HepG2 (cell line): Measurements from ENCODE around the gene SEMA4C. TPM values are rescaled to one million over a fixed set of nuclear protein-coding genes. Genes with fewer than 3 reads are reported as not detected.
A peak's percentile ranks its signal among the peaks of the same experiment; 100 is the strongest.

Experiments
- ATM ChIP-seq: fragments of 450-650 bp; IDR thresholded peaks from 2 replicates; pipeline ENCODE4 v1.7.1; 2017; ENCODE audit warnings: mild to moderate bottlenecking, borderline replicate concordance
- CC2D1A ChIP-seq: sonication (generic); formaldehyde crosslinking; IDR thresholded peaks from 2 replicates; pipeline ENCODE4 v1.8.1; 2023; ENCODE audit warnings: mild to moderate bottlenecking, missing genetic modification reagents
- MAFG ChIP-seq: sonication (generic); formaldehyde crosslinking; IDR thresholded peaks from 2 replicates; pipeline ENCODE4 v1.5.1; 2020; ENCODE audit warnings: mild to moderate bottlenecking, missing genetic modification reagents
- NRL ChIP-seq: sonication (generic); formaldehyde crosslinking; IDR thresholded peaks from 2 replicates; pipeline ENCODE4 v1.5.0; 2020; ENCODE audit warnings: missing genetic modification reagents, mild to moderate bottlenecking, moderate library complexity, borderline replicate concordance
- SNRNP70 ChIP-seq: fragments of 200-400 bp; formaldehyde crosslinking; IDR thresholded peaks from 2 replicates; pipeline ENCODE4 v1.6.1; 2017; ENCODE audit warnings: mild to moderate bottlenecking, low read depth, low read length, moderate library complexity
- ZC3H13 ChIP-seq: sonication (generic); formaldehyde crosslinking; IDR thresholded peaks from 2 replicates; pipeline ENCODE4 v1.8.1; 2023; ENCODE audit warnings: mild to moderate bottlenecking, missing genetic modification reagents, moderate library complexity
- ZMYM3 ChIP-seq: sonication (generic); formaldehyde crosslinking; IDR thresholded peaks from 2 replicates; pipeline ENCODE4 v1.5.1; 2020; ENCODE audit warnings: mild to moderate bottlenecking, missing genetic modification reagents
- ZNF546 ChIP-seq: sonication (generic); formaldehyde crosslinking; conservative IDR thresholded peaks from 2 replicates; pipeline ENCODE4 v1.8.1; 2023; ENCODE audit warnings: mild to moderate bottlenecking, missing genetic modification reagents
- ZNF775 ChIP-seq: sonication (generic); formaldehyde crosslinking; IDR thresholded peaks from 2 replicates; pipeline ENCODE4 v1.4.0; 2020; ENCODE audit warnings: missing genetic modification reagents, mild to moderate bottlenecking, moderate library complexity, borderline replicate concordance
- polyA plus RNA-seq, 8 experiments: library from polyadenylated mRNA; depleted of rRNA in 3 of 8; stranded (reverse) in 7 of 8; unstranded in 1 of 8; fragments of >200 nt; fragmentation: Illumina TruSeq in 4 of 8; extraction: Trizol in 4 of 8; gene quantifications; 2 replicates each; pipeline versions ENCODE4 v1.2.1 to v1.2.3, GENCODE V29; 2011 to 2016; ENCODE audit warnings: low read depth in 4 of 8, missing spikeins in 1 of 8, mixed read lengths in 1 of 8; ENCODE audit not compliant: insufficient read depth in 1 of 8
- total RNA-seq, 5 experiments: library from RNA; depleted of rRNA; stranded (reverse); fragments of >200 nt; fragmentation: Illumina TruSeq; extraction: Trizol; gene quantifications; 2 replicates each; pipeline ENCODE4 v1.2.3, GENCODE V29; 2016; ENCODE audit warnings: low read depth in 1 of 5
- TF ChIP-seq, protein P1 (sequence below): sonication (generic); formaldehyde crosslinking; IDR thresholded peaks from 2 replicates; pipeline ENCODE4 v1.4.0; 2020; ENCODE audit warnings: mild to moderate bottlenecking, low read depth, missing genetic modification reagents
- TF ChIP-seq, protein P2 (sequence below): IDR thresholded peaks from 2 replicates; pipeline ENCODE4 v1.6.1; 2012; ENCODE audit warnings: inconsistent platforms
- TF ChIP-seq, protein P3 (sequence below): sonication (generic); formaldehyde crosslinking; IDR thresholded peaks from 2 replicates; pipeline ENCODE4 v1.5.0; 2020; ENCODE audit warnings: missing genetic modification reagents
- TF ChIP-seq, protein P4 (sequence below): sonication (generic); formaldehyde crosslinking; IDR thresholded peaks from 2 replicates; pipeline ENCODE4 v1.5.0; 2020; ENCODE audit warnings: missing genetic modification reagents
- TF ChIP-seq, protein P5 (sequence below): sonication (generic); formaldehyde crosslinking; IDR thresholded peaks from 2 replicates; pipeline ENCODE4 v1.5.0; 2020; ENCODE audit warnings: missing genetic modification reagents, mild to moderate bottlenecking, borderline replicate concordance
- TF ChIP-seq, protein P6 (sequence below): sonication (generic); formaldehyde crosslinking; IDR thresholded peaks from 2 replicates; pipeline ENCODE4 v1.8.1; 2023; ENCODE audit warnings: mild to moderate bottlenecking, missing genetic modification reagents
- TF ChIP-seq, protein P7 (sequence below): sonication (generic); formaldehyde crosslinking; IDR thresholded peaks from 2 replicates; pipeline ENCODE4 v1.4.0; 2020; ENCODE audit warnings: missing genetic modification reagents
- TF ChIP-seq, protein P8 (sequence below): sonication (generic); formaldehyde crosslinking; conservative IDR thresholded peaks from 2 replicates; pipeline ENCODE4 v1.4.0; 2020; ENCODE audit warnings: mild to moderate bottlenecking, missing genetic modification reagents, moderate library complexity

The SEMA4C gene
- total and polyA plus RNA-seq, 2 of the 13 experiments (the other 11 are each of a cell fraction or from before 2014, with no cell fraction given), result 25.9 to 46.6 TPM

DNA sequence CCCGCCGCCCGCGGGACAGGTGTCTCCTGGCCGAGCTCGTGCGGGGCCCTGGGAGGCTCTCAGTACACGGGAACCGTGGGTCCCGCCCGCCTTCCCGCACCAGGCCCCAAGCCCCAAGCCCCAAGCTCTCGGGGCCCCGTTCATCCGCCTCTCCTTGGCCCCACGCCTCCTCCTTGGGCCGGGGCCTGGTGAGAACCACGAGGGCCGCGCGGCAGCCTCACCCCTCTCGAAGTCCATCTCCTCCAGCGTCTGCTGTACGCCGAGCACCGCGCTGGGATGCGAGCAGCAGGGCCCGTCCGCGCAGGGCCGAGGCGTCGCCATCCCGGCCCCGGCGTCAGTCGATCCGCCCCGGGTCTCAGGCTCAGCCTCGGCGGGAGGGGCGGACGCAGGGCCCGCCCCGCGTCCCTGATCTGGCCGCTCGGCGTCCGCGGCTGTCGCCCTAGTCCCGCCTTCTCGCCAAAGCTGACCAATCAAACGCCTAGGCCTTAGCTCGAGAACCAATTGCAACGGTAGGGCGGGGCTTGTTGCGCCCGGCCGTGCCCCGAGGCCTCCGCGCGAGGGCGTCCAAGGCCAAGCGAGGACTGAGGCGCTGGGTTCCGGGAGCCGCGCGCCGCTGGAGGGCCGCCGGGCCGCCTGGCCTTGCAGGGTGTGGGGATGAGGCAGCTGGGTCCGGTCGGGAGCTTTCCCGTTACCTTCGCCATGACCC is 12.1 kb downstream of the SEMA4C start, which contains the start of gene ANKRD39 (continued):
- TF ChIP-seq, protein P1, sequence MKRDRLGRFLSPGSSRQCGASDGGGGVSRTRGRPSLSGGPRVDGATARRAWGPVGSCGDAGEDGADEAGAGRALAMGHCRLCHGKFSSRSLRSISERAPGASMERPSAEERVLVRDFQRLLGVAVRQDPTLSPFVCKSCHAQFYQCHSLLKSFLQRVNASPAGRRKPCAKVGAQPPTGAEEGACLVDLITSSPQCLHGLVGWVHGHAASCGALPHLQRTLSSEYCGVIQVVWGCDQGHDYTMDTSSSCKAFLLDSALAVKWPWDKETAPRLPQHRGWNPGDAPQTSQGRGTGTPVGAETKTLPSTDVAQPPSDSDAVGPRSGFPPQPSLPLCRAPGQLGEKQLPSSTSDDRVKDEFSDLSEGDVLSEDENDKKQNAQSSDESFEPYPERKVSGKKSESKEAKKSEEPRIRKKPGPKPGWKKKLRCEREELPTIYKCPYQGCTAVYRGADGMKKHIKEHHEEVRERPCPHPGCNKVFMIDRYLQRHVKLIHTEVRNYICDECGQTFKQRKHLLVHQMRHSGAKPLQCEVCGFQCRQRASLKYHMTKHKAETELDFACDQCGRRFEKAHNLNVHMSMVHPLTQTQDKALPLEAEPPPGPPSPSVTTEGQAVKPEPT (CRISPR knock-in tag), result peak; percentile 86
- TF ChIP-seq, protein P2, sequence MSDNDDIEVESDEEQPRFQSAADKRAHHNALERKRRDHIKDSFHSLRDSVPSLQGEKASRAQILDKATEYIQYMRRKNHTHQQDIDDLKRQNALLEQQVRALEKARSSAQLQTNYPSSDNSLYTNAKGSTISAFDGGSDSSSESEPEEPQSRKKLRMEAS, result peak; percentile 79
- no peak for TF ChIP-seq CC2D1A (CRISPR knock-in tag)
- peak; percentile 33 for TF ChIP-seq NRL (CRISPR knock-in tag)
- TF ChIP-seq SNRNP70, result no peak
- TF ChIP-seq ZNF775, result peak; percentile 61; the same call in 1 of the 2 replicates
- TF ChIP-seq, protein P3, sequence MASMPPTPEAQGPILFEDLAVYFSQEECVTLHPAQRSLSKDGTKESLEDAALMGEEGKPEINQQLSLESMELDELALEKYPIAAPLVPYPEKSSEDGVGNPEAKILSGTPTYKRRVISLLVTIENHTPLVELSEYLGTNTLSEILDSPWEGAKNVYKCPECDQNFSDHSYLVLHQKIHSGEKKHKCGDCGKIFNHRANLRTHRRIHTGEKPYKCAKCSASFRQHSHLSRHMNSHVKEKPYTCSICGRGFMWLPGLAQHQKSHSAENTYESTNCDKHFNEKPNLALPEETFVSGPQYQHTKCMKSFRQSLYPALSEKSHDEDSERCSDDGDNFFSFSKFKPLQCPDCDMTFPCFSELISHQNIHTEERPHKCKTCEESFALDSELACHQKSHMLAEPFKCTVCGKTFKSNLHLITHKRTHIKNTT, result no peak
- TF ChIP-seq, protein P4, sequence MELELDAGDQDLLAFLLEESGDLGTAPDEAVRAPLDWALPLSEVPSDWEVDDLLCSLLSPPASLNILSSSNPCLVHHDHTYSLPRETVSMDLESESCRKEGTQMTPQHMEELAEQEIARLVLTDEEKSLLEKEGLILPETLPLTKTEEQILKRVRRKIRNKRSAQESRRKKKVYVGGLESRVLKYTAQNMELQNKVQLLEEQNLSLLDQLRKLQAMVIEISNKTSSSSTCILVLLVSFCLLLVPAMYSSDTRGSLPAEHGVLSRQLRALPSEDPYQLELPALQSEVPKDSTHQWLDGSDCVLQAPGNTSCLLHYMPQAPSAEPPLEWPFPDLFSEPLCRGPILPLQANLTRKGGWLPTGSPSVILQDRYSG (CRISPR knock-in tag), result peak; percentile 75; the same call in 1 of the 2 replicates
- TF ChIP-seq, protein P5, sequence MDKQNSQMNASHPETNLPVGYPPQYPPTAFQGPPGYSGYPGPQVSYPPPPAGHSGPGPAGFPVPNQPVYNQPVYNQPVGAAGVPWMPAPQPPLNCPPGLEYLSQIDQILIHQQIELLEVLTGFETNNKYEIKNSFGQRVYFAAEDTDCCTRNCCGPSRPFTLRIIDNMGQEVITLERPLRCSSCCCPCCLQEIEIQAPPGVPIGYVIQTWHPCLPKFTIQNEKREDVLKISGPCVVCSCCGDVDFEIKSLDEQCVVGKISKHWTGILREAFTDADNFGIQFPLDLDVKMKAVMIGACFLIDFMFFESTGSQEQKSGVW (CRISPR knock-in tag), result peak; percentile 27; the same call in 1 of the 2 replicates
- TF ChIP-seq, protein P6, sequence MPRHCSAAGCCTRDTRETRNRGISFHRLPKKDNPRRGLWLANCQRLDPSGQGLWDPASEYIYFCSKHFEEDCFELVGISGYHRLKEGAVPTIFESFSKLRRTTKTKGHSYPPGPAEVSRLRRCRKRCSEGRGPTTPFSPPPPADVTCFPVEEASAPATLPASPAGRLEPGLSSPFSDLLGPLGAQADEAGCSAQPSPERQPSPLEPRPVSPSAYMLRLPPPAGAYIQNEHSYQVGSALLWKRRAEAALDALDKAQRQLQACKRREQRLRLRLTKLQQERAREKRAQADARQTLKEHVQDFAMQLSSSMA (CRISPR knock-in tag), result 0 out of 2 replicates have a peak, but pooled peaks have one; percentile 56
- no peak; the same call in none of the 2 replicates for TF ChIP-seq ZMYM3
- no peak for TF ChIP-seq ATM
- no peak; the same call in none of the 2 replicates for TF ChIP-seq ZC3H13 (CRISPR knock-in tag)
- TF ChIP-seq ZNF546 (CRISPR knock-in tag), result peak; percentile 42; the same call in 1 of the 2 replicates
- no peak; the same call in 1 of the 2 replicates for TF ChIP-seq MAFG (CRISPR knock-in tag)
- TF ChIP-seq, protein P7, sequence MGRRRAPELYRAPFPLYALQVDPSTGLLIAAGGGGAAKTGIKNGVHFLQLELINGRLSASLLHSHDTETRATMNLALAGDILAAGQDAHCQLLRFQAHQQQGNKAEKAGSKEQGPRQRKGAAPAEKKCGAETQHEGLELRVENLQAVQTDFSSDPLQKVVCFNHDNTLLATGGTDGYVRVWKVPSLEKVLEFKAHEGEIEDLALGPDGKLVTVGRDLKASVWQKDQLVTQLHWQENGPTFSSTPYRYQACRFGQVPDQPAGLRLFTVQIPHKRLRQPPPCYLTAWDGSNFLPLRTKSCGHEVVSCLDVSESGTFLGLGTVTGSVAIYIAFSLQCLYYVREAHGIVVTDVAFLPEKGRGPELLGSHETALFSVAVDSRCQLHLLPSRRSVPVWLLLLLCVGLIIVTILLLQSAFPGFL (CRISPR knock-in tag), result 0 out of 2 replicates have a peak, but pooled peaks have one; percentile 76
- TF ChIP-seq, protein P8, sequence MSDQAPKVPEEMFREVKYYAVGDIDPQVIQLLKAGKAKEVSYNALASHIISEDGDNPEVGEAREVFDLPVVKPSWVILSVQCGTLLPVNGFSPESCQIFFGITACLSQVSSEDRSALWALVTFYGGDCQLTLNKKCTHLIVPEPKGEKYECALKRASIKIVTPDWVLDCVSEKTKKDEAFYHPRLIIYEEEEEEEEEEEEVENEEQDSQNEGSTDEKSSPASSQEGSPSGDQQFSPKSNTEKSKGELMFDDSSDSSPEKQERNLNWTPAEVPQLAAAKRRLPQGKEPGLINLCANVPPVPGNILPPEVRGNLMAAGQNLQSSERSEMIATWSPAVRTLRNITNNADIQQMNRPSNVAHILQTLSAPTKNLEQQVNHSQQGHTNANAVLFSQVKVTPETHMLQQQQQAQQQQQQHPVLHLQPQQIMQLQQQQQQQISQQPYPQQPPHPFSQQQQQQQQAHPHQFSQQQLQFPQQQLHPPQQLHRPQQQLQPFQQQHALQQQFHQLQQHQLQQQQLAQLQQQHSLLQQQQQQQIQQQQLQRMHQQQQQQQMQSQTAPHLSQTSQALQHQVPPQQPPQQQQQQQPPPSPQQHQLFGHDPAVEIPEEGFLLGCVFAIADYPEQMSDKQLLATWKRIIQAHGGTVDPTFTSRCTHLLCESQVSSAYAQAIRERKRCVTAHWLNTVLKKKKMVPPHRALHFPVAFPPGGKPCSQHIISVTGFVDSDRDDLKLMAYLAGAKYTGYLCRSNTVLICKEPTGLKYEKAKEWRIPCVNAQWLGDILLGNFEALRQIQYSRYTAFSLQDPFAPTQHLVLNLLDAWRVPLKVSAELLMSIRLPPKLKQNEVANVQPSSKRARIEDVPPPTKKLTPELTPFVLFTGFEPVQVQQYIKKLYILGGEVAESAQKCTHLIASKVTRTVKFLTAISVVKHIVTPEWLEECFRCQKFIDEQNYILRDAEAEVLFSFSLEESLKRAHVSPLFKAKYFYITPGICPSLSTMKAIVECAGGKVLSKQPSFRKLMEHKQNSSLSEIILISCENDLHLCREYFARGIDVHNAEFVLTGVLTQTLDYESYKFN (CRISPR knock-in tag), result peak; percentile 76
